HepG2 (cell line): ENCODE data around the gene PTPN13. TPM values are rescaled to one million over a fixed set of nuclear protein-coding genes. Genes with fewer than 3 reads are reported as not detected.

Experiments
- ELF3 ChIP-seq: IDR thresholded peaks from 2 replicates; pipeline ENCODE4 v1.6.1; 2016; ENCODE audit warnings: missing genetic modification reagents, missing compliant biosample characterization
- TBP ChIP-seq: sonication (generic); formaldehyde crosslinking; IDR thresholded peaks from 2 replicates; pipeline ENCODE4 v1.5.0; 2020; ENCODE audit warnings: missing genetic modification reagents
- ZBTB40 ChIP-seq, 2 experiments: fragments of 450-650 bp in 1 of 2; sonication (generic) in 1 of 2; formaldehyde crosslinking in 1 of 2; IDR thresholded peaks; 2 replicates each; pipeline versions ENCODE4 v1.6.1 to v1.8.0; 2016 to 2022; ENCODE audit warnings: antibody characterized with exemption in 1 of 2, mild to moderate bottlenecking in 1 of 2, missing genetic modification reagents in 1 of 2
- ZNF160 ChIP-seq: sonication (generic); formaldehyde crosslinking; IDR thresholded peaks from 2 replicates; pipeline ENCODE4 v1.8.0; 2022; ENCODE audit warnings: mild to moderate bottlenecking, inconsistent platforms, missing genetic modification reagents
- ZUFSP ChIP-seq: sonication (generic); formaldehyde crosslinking; IDR thresholded peaks from 2 replicates; pipeline ENCODE4 v1.9.0; 2021; ENCODE audit warnings: missing genetic modification reagents, mild to moderate bottlenecking, borderline replicate concordance
- polyA plus RNA-seq, 8 experiments: library from polyadenylated mRNA; depleted of rRNA in 3 of 8; stranded (reverse) in 7 of 8; unstranded in 1 of 8; fragments of >200 nt; fragmentation: Illumina TruSeq in 4 of 8; extraction: Trizol in 4 of 8; gene quantifications; 2 replicates each; pipeline versions ENCODE4 v1.2.1 to v1.2.3, GENCODE V29; 2011 to 2016; ENCODE audit warnings: low read depth in 4 of 8, missing spikeins in 1 of 8, mixed read lengths in 1 of 8; ENCODE audit not compliant: insufficient read depth in 1 of 8
- total RNA-seq, 5 experiments: library from RNA; depleted of rRNA; stranded (reverse); fragments of >200 nt; fragmentation: Illumina TruSeq; extraction: Trizol; gene quantifications; 2 replicates each; pipeline ENCODE4 v1.2.3, GENCODE V29; 2016; ENCODE audit warnings: low read depth in 1 of 5

Gene PTPN13
- total and polyA plus RNA-seq, 2 of the 13 experiments (the other 11 are each of a cell fraction or from before 2014, with no cell fraction given): not detected

GRCh38 chr4:86769794-86770193 is 175.7 kb downstream of the PTPN13 start (continued):
- TF ChIP-seq ZUFSP (CRISPR knock-in tag): no peak
- TF ChIP-seq ZNF160: no peak
- TF ChIP-seq ELF3 (CRISPR knock-in tag): no peak
- TF ChIP-seq TBP (CRISPR knock-in tag): no peak
- TF ChIP-seq ZBTB40 (IDR thresholded peaks at IDR 0.05): no peak
- no peak for TF ChIP-seq ZBTB40 (CRISPR knock-in tag; IDR thresholded peaks at IDR 0.05)
